ENCODE results near the gene KRT20. TPM values are rescaled to one million over a fixed set of nuclear protein-coding genes. Genes with fewer than 3 reads are reported as not detected.
"Not testable (repeated sequence)": the region's sequence is repeated elsewhere in the genome, so short reads cannot be mapped to it uniquely, and the experiment has no call there.

The KRT20 gene
- total RNA-seq, 2 donors from 2014 or later = 1.8 TPM; not detected in 1

DNA sequence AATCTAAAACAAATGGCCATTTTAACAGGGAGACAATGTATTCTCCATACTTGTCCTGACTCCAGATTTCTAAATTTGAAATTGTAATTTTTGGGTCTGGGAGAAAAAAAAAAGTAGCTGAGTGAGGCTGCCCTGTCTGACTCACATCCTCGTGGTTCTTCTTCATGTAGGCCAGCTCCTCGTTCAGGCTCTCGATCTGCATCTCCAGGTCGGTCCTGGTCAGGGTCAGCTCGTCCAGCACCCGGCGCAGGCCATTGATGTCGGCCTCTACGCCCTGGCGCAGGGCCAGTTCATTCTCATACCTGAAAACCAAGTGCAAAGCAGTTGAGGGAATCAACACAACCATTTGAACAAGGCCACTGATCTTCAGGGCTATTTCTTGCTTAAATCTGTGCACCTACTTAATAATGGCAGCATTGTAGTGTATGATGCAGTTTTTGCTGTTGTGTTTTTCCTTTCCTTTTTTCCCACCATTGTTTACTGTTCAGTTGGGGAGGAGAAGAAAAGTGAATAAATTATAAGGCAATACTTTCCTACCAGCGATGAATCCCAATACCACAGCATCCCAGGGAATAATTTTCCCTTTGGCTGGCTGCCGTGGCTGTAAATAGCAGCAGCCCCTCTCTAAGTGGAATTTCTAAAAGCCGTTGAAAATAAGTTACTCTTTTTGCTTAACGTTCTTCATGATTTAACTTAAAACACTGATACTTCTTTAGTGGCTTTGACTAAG, 20.2 kb downstream of the KRT20 start:
- TF ChIP-seq, protein P1, sequence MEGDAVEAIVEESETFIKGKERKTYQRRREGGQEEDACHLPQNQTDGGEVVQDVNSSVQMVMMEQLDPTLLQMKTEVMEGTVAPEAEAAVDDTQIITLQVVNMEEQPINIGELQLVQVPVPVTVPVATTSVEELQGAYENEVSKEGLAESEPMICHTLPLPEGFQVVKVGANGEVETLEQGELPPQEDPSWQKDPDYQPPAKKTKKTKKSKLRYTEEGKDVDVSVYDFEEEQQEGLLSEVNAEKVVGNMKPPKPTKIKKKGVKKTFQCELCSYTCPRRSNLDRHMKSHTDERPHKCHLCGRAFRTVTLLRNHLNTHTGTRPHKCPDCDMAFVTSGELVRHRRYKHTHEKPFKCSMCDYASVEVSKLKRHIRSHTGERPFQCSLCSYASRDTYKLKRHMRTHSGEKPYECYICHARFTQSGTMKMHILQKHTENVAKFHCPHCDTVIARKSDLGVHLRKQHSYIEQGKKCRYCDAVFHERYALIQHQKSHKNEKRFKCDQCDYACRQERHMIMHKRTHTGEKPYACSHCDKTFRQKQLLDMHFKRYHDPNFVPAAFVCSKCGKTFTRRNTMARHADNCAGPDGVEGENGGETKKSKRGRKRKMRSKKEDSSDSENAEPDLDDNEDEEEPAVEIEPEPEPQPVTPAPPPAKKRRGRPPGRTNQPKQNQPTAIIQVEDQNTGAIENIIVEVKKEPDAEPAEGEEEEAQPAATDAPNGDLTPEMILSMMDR (IDR thresholded peaks at IDR 0.05) = no peak
- DNase-seq (ENCODE audit: low spot score) (no peak), ATAC-seq (ENCODE audit: insufficient number of reproducible peaks, low FRiP score, low read depth) (no peak)
- no peaks in the 10 kb centered on the region for H3K27me3 ChIP-seq (replicated peaks; ENCODE audit: insufficient read depth)
- no peaks in the 10 kb centered on the region for H3K9me3 ChIP-seq
- no peak overlapping the region for H3K4me3 ChIP-seq
- no peak overlapping the region for H3K27ac ChIP-seq
- no peaks in the 10 kb centered on the region for H3K36me3 ChIP-seq
- H3K4me1 ChIP-seq (ENCODE audit: control insufficient read depth in 1 of 2, low read depth in 2 of 2) = no peaks in the 10 kb centered on the region

DNA sequence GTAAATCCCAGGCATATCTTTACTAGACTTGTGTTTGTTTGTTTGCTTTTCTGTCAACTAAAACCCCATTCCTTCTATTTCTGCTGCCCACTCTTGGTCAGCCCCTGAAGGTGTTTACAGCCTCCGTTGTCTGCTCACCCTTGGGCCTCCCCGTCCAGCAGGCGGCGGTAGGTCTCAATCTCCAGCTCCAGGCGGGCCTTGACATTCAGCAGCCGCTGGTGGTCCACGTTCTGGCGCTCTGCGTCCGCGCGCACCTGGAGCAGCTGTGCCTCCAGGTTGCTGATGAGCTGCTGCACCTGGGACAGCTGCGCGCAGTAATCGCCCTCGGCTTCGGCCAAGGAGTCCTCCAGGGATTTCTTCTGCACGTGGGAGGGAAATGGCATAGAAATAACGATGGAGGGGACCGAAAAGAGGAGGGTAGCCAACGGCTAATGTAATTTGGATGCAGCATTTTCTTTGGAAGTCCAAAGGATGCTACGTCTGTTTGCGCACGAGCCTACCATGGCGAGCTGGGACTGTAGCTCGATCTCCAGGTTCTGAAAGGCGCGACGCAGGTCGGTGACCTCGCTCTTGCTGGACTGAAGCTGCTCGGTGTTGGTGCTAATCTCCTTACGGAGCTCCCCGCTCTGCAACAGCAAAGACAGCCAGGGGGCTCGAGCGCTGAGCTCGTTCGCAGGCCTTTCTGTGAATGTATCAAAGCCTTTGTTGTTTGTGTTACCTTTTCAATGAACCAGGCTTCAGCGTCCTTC, 21.9 kb downstream of the KRT20 start:
- DNase-seq (ENCODE audit: low spot score) (no peak), ATAC-seq (ENCODE audit: insufficient number of reproducible peaks, low FRiP score, low read depth) (no peak)
- Histone ChIP-seq H3K36me3 (no peaks in the 10 kb centered on the region), H3K4me3 (no peak overlapping the region), H3K4me1 (ENCODE audit: control insufficient read depth in 1 of 2, low read depth in 2 of 2) (no peaks in the 10 kb centered on the region), H3K9me3 (no peaks in the 10 kb centered on the region), H3K27me3 (replicated peaks; ENCODE audit: insufficient read depth) (no peaks in the 10 kb centered on the region), H3K27ac (no peak overlapping the region)
- TF ChIP-seq, protein P1 (IDR thresholded peaks at IDR 0.05) = no peak

- Histone ChIP-seq H3K9me3 (no peaks in the 10 kb centered on the region), H3K4me3 (no peak overlapping the region), H3K27ac (no peak overlapping the region), H3K4me1 (ENCODE audit: control insufficient read depth in 1 of 2, low read depth in 2 of 2) (peaks cover 0 to 3% of the 10 kb centered on the region in 2 donors), H3K36me3 (no peaks in the 10 kb centered on the region), H3K27me3 (replicated peaks; ENCODE audit: insufficient read depth) (no peaks in the 10 kb centered on the region)
- TF ChIP-seq, protein P1 (IDR thresholded peaks at IDR 0.05) = no peak
- DNase-seq (ENCODE audit: low spot score) = no peak
- ATAC-seq (ENCODE audit: insufficient number of reproducible peaks, low FRiP score, low read depth) = no peak
Measured at GRCh38 chr17:40859536-40859935, 25.5 kb downstream of the KRT20 start.

- H3K4me1 ChIP-seq (ENCODE audit: control insufficient read depth in 1 of 2, low read depth in 2 of 2); ATAC-seq (ENCODE audit: insufficient number of reproducible peaks, low FRiP score, low read depth); H3K9me3 ChIP-seq; H3K4me3 ChIP-seq; H3K27me3 ChIP-seq (replicated peaks; ENCODE audit: insufficient read depth); H3K36me3 ChIP-seq; H3K27ac ChIP-seq; DNase-seq (ENCODE audit: low spot score): not testable (repeated sequence)
Measured at GRCh38 chr17:40858667-40859066, 26.4 kb downstream of the KRT20 start.

- no peak overlapping the region for H3K4me3 ChIP-seq
- DNase-seq (ENCODE audit: low spot score) = no peak
- no peak for ATAC-seq (ENCODE audit: insufficient number of reproducible peaks, low FRiP score, low read depth)
- TF ChIP-seq, protein P1 (IDR thresholded peaks at IDR 0.05) = no peak
- H3K27ac ChIP-seq = no peak overlapping the region
- peaks cover 0 to 5% of the 10 kb centered on the region in 2 donors for H3K4me1 ChIP-seq (ENCODE audit: control insufficient read depth in 1 of 2, low read depth in 2 of 2)
- H3K9me3 ChIP-seq = no peaks in the 10 kb centered on the region
- H3K36me3 ChIP-seq = no peaks in the 10 kb centered on the region
- H3K27me3 ChIP-seq (replicated peaks; ENCODE audit: insufficient read depth) = no peaks in the 10 kb centered on the region
Measured at GRCh38 chr17:40857535-40857934, 27.5 kb downstream of the KRT20 start.

Measured in thoracic aorta (tissue), 2 donors.